Activated CD4-positive, CD25-positive, alpha-beta regulatory T cell treated with anti-CD3 and anti-CD28 coated beads, Interleukin-2, amount 50 U/mL, for 72 hours (primary cell): Measurements from ENCODE around the gene CAMK1D.

Source experiments
- DNase-seq: peaks from one replicate; pipeline ENCODE4 v3.0.0; 2021

Gene CAMK1D

DNA sequence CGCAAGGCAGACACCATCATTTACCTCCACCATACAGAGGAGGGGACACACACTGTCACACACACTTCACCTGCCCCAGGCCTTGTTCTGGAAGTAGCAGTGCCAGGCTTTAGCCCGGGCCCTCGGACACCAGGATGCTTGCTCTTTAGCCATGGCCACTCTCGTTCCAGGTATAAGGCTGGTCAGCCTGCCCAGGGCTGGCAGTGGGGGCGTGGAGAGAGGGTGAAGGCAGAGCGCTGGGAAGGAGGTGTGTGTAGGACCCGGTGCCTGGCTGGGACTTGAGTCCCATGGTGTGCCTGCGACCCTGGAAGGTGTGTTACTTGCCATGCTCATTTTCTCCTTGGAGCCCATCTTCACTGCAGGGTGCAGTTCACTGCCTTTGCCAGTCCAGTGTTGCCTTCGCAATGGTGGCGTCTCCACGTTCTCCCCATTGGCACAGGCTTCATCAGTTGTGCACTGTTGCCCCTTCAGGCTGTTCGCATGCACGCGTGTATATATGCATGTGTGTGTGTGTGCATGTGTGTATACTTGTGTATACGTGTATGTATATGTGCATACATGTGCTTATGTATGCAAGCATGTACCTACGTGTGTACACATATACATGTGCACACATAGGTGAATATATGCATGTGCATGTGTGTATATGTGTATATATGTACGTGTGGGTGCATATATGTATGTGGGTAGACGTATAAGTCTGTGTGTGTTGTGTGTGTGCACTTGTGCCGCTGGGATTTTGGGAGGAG is 153.4 kb downstream of the CAMK1D start:
- no peak for DNase-seq

DNA sequence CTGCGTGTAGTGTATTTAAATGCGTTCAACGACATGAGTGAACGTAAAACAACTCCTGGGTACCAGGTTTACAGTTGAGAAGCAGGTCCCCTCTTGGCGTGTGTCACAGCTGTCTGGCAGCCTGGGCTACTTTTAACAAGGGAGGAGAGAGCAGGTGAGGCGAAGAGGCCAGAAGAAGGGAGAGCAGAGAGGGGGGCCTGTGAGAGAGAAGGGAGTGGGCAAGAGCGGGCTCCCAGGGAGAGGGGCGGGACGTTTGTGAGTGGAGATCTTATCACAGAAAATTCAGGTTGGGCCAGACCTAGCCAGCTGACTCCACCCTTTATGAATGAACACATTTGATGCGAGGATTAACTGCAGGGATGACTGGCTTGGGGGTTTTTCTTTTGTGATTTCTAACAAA is 154.0 kb downstream of the CAMK1D start:
- DNase-seq = no peak

DNA sequence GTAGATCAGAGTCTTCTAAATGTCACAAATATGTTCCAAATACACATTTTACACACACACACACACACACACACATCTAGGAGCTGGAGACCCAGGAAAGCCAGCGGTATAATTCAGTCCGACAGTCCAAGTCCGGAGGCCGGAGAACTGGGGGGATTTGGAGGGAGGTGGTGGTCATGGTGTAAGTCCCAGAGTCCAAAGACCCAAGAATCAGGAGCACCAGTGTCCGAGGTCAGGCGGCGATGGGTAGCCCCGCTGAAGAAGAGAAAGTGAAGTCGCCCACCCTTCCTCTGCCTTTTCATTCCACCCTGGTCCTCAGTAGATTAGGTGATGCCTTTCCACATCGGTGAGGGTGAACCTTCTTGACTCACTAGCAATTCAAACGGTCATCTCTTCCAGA is 154.8 kb downstream of the CAMK1D start:
- DNase-seq = no peak

DNA sequence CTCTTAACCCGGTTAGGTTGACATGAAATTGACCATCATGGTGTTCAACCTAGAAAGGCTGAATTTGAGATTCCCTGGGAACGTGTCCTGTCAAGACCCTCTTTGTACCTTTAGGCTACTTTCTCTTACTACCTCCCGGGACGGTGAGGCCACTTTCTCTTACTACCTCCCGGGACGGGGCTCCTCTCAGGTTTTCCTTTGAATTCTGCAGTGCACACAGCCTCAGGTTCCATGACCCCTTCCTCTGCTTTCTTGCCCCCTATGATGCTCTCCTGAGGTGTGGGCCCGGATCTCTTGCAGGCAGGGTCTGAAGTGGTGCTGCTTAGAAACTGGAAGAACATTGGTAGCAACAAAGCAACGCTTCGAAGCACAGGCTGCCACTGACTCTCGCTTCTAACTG is 155.3 kb downstream of the CAMK1D start:
- DNase-seq = no peak

DNA sequence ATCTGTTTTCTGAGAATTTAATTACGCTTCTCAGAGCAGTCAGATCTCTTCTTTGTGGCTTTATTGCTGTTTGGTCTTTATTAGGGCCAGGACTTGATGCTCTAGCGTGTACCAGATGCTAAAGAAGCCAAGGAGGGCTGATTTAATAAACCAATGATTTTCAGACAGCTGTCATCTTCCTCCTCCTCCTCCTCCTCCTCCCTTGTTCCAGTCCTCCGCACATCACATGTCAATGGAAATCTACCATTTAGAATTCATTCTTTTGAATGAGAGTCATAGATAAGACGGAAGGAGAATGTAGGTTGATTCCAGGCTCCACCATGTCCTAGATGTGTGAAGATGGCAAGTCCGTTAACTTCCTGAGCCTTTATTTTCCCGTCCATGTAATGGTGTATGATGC is 156.3 kb downstream of the CAMK1D start:
- DNase-seq = no peak

DNA sequence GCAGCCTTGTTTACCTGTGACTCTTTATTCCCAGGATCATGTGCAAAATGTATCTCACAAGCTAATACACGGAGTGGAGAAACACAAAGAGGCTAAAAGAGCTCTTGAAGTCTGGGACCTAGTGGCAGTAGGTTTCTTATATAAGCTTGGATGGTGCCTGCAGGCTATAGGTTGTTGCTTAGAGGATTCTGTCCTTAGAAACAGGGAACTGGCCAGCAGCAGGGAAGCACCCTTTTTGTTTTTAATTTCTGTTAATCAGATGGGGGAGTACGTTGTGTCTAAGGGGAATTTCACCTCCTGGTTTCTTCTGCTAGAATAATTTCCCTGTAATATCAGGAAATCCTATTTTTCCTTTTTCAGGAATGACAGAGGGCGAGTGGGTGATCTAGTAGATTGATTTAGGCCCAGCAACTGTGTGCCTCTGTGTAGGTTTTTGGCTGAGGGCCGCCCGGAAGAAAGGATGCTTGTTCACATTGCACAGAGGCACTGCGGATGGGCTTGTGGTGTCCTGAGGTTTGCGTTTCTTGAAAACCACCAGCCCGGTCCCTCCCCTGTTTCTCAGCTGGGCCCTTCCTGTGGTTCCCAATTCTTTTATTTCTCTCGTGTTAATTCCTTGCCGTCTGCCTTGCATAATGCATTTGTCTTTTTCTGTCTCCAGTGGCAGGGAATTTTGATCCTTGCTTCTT is 158.0 kb downstream of the CAMK1D start:
- no peak for DNase-seq

DNA sequence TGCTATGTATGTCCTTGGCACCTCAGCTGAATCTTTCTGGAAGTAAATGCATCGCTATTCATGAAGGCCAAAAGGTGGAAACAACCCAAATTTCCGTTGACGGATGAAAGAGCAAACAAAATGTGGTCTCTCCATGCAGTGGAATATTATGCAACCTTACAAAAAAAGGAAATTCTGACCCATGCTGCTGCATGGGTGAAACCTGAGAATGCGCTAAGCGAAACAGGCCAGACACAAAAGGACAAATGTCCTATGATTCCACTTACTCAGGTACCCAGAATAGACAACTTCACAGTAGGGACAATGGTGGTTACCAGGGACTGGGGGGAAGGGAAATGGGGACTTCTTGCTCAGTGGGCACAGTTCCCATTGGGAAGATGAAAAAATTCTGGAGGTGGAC is 158.8 kb downstream of the CAMK1D start:
- DNase-seq = no peak

DNA sequence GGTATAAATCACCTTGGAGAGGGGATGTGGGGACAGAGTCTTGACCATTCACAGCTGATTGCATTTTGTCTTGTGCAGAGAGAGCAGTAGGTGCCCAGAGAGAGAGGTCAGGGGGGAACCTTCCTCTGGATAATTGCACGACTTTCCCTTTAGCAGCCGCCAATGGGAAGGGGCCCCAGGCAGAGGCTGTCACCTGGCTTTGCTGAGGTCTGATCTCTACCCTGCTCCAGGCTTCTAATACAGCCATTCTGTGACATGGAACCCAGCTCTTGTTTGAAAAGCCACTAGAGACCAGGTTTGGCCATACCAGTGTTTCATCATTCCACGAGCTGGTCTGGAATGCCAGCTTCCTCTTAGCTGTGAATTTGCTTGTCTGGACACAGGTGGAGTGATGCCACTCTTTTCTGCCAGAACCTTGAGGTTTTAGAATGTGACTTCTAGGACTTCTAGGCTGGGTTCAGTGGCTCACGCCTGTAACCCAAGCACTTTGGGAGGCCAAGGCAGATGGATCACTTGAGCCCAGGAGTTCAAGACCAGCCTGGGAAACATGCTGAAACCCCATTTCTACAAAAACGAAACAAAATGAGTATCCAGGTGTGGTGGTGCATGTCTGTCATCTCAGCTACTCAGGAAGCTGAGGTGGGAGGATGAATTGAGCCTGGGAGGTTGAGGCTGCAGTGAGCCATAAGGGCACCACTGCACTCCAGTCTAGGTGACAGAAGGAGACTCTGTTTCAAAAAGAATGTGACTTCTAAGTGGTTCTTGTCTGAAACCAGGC is 159.9 kb downstream of the CAMK1D start:
- DNase-seq = no peak

DNA sequence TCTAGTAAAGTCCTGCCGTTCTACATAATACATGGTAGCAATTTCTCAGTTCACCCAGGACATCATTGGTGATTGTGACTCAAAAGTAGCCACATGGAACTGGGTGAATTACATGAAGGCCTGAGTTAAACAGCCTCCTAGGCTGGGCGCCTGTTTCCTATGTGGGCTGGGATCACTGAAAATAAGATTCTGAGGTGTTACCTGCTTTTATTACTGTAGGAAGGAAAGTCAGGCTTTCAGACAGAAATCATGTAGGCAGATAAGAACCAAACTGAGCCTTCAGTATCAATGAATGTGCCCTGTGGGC is 160.4 kb downstream of the CAMK1D start:
- no peak for DNase-seq

DNA sequence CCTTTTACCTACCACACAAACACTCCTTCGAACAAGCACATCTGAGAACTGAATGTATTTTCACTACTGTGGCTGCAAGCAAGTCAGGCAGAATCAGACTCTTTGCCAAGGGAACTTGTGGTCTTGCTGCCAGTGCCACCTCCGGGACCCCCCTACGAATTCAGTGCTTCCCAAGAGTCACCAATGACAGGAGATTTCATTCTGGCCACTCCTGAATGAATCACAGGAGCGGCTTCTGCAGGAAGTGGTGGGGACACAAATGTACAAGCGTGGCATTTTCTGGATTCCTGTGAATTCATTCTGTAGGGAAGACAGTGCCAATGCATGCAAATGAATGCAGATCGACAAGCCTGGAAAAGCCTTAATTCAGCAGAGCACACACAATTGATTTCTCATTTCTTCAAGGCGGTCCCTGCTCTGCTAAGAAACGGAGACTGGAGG is 161.2 kb downstream of the CAMK1D start:
- no peak for DNase-seq

DNA sequence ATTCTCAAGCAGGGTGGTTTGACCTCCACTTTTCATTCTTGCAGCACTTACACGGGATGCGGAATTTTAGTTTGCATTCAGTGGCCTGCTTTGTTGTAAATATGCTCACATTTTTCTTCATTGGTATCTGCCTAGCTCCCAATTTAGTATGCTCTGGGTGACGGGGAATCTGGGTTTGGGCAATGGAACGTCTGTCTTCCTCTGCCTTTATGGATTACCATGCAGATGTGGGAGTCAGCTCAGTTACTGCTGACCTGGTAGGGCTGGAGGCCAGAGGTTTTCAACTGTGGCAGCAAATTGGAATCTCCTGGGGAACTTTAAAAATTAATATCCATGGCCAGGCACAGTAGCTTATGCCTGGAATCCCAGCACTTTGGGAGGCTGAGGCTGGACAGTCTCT is 161.6 kb downstream of the CAMK1D start:
- no peak for DNase-seq

DNA sequence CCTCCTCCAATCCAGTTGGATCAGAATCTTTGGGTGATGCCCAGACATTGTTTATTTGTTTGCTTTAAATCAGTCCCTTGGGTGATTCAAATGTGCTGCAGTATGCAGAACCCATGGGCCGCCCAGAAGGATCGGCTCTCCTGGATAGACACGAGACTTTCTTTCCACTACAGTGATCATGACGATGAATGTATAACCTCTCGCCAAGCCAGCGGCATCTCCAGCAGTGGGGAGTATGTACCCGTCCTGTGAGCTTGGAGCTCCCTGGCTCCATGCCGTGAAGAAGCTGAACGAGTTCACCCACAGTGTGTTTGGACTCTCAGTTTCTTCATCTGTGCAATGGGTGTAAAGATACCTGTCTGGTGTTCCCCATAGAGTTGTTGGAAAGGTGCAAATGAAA is 162.3 kb downstream of the CAMK1D start:
- no peak for DNase-seq

DNA sequence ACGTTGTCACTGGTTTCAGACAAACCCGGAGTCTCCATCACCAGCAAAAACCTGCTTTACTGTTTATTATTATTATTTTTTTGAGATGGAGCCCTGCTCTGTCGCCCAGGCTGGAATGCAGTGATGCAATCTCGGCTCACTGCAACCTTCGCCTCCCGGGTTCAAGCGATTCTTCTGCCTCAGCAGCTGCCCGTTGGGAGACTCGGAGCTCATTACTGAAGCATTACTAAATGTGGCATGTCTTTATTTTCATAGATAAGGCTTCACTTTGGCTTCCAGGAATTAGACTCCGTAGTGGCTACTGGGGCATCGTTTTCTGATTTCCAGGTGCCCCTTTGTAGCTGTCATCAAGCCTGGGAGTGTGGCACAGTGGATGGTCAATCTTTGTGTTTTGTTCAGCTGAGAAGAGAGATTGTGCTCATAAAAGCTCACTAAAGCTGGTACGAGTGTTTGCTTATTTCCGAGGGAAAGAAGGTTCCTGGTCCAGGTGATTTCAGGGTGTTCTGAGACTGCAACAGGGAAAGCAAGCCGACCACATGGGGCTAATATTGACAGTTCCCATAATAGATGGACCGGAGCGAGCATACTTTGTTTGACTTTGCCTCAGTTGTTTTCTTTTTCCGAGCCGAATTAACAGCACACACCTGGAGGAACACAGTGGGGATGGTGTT is 163.1 kb downstream of the CAMK1D start:
- DNase-seq = no peak

DNA sequence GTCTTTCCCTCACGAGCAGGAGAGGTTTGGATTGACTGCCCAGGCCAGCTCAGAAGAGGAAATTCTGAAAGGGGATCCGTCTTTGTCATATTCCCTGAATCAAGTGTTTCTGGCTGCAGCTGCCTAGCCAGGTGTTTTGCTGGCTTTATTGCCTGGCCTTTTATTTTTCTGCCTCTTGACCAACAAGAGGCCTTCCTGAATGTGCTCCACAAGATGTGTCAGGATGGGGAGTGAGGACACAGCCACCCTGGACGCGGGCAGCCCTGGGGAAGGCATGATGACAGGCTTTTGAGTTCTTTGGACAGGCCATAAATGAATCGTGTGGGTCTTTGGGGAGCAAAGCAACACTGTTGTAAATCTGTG is 163.6 kb downstream of the CAMK1D start:
- no peak for DNase-seq

DNA sequence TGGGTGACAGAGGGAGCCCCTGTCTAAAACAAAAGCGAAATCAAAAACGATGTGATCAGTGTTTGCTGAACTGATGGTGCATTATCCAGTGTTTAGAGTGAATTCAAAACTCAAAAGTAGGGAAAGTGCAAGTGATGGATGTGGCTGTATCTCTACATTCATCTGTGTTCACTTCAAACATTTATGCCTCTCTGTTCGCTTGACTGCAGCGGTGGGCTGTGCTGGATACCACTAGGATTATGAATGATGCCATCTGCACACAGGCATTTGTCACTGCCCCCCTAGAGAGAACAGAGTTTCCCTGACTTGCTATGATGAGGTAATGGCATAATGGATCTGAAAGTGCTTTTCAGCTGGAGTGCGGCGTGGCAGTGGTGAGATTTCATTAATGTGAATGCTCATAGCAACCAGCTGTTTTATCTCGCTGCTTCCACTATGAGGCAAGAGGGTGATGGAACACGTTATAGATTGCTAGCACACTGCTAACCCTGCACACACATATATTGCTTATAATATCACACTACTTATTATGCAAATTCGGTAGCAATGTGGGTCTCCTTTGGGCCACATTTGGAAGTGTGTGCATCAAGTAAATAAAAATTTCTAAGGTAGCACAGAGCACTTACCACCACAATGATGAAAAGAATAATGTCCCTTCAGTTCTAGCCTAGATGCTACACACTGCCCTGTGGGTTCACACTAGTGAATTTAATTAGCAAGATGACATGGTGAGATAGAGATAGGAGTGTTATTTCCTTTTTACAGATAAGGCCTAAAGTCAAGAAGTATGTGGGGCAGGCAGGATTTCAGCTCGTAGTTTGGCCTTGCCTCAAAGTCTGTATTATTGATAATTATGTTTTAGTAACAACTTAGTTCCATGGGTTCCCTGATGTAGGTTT is 164.7 kb downstream of the CAMK1D start:
- DNase-seq = no peak

DNA sequence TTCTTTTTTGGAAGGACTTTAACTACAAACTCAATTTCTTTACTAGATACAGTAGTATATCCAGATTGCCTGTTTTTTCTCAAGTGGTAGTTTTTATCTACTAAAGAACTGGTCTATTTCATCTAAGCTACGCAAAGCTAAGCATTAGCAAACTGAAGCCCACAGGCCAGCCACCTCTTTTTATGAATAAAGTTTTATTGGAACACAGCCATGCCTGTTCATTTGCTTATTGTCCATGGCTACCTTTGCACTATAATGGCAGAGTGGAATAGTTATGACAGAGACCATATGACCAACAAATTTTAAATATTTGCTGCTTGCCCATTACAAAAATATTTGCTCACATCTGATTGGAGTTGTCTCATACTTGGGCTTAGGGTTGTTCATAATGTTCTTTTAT is 168.7 kb downstream of the CAMK1D start:
- DNase-seq = no peak

DNA sequence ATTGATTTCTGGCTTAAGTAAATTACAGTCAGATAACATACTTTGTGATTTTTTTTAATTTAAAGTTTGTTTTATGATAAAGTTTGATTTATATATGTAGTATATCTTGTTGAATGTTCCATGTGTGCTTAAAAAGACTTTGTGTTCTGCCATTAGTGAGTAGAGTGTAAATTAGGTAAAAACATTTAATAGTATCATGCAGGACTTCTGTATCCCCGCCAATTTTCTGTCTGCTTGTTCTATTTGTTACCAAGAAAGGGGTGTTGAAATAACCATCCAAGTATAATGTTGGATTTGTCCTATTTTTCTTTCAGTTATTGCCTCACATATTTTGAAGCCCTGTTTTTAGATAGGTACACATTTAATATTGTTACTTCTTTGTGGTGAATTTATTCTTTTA is 172.1 kb downstream of the CAMK1D start:
- DNase-seq = no peak

DNA sequence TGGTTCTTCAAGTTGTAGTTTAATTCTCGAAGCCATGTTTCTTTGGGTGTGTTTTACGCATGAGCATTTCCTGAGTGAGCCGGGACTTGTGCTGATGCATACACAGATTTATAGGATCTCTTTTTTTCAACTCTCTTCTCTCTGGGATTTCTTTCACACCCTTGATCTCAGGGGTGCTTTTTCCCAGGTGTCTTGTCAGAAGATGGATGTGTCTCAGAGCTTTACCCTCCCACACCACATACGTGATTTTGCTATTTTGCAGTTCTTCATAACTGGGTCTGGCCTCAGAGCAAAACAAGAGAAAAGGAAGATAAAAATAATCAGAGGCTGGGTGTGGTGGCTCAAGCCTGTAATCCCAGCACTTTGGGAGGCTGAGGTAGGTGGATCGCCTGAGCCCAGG is 177.0 kb downstream of the CAMK1D start:
- no peak for DNase-seq

DNA sequence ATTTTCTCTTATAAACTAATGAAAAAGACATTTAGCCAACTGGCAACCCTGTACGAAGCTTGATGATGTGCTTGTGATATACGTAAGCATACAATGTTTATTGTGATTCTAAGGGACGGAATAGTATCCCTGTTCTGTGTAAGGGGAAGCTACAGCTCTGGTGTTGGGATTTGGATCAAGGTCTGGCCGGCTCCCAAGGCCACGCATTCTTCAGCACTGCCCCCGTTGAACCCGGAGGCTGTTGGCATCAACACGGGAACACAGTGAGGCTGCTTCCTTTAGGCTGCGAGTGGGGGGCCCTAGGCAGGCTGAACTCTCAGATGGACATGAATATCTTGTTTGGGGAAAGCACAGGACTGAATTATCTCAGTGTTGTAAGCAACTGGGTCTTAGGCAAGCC is 180.6 kb downstream of the CAMK1D start:
- no peak for DNase-seq

DNA sequence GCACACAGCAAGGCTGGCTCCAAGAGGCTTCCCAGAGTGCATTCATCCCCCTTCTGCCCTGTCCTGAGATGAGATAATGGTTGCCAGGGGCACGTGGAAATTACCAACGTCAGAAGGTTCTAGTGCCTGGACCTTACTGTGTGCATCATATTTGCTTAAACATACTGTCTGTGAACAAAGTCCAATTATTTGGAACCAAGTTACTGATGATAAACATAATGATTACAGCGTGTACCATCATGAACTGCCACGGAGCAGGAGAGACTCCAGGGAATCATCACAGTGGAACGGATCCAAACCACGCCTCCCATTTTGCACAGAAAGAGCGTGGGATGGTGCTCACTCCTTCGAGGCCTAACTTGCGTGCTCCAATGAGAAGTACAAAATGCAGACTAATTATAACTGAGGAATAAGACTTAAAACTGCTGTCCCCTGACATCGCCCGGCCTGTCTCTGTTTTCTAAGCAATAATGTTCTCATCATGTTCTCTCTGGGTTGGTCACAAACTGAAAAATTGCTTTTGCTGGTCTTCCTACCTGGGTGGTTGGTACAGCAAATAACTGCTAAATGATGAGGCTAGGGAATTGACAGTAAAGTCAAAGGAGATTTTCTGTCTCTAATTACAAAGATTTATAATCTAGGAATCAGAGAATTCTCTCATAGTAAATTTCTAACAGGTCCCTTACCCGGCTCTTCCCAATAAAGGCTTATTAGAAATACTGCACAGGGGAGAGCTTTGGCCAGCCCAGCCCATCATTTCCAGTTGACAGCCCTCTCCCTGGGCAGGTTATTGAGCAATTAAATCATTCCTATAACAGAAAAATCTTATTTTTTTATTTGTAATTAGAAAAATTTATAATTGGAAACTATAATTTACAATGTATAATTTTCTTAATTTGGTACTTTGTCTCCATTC is 182.2 kb downstream of the CAMK1D start:
- no peak for DNase-seq

DNA sequence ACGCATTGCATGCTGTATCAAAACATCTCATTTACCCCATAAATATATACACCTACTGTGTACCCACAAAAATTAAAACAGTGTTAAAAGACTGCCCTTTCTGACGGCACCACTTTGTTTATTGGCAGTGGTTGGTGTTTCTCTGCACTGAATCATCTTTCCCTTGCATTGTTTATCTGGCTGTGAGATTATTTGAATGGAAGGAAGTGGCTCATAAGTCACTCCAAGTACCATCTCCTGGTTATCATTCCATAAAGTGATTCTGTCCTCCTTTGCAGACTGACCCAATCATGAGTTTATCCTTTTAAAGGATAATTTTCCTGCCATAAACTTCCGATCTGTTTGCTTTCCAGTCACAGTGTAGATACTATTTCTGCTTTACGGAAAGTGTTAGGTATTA is 183.8 kb downstream of the CAMK1D start:
- DNase-seq = no peak

DNA sequence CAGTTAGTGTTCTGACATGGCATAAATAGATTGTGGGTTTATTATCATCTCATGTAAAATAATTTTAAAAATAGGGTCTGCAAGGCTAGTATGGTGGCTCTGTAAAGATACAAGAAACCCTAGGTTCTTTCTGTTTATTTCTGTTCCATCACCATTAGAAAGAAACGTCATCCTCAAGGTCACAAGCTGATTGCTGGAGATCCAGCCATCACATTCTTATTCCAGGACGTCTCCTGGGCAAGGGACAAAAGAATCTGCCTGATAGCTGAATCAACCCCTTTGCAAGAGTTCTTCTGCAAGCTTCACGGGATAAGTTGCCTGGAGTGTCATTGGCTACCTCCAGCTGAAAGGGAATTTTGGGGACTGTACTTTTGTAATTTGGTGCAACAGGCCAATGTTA is 184.4 kb downstream of the CAMK1D start:
- no peak for DNase-seq
